ENCODE results near the gene TAS2R8.

The TAS2R8 gene

GRCh38 chr12:10756194-10756593 is 50.9 kb downstream of the TAS2R8 start:
- no peak for TF ChIP-seq CTCF (IDR thresholded peaks at IDR 0.05; ENCODE audit: insufficient read depth, low read depth, low read length, missing control alignments)
- no peak overlapping the region for H3K4me3 ChIP-seq (ENCODE audit: low read depth, low read length)
- DNase-seq (ENCODE audit: low read depth) = no peak

Data from GM12865 (cell line).